ENCODE measurements around the gene RSL24D1.

DNA sequence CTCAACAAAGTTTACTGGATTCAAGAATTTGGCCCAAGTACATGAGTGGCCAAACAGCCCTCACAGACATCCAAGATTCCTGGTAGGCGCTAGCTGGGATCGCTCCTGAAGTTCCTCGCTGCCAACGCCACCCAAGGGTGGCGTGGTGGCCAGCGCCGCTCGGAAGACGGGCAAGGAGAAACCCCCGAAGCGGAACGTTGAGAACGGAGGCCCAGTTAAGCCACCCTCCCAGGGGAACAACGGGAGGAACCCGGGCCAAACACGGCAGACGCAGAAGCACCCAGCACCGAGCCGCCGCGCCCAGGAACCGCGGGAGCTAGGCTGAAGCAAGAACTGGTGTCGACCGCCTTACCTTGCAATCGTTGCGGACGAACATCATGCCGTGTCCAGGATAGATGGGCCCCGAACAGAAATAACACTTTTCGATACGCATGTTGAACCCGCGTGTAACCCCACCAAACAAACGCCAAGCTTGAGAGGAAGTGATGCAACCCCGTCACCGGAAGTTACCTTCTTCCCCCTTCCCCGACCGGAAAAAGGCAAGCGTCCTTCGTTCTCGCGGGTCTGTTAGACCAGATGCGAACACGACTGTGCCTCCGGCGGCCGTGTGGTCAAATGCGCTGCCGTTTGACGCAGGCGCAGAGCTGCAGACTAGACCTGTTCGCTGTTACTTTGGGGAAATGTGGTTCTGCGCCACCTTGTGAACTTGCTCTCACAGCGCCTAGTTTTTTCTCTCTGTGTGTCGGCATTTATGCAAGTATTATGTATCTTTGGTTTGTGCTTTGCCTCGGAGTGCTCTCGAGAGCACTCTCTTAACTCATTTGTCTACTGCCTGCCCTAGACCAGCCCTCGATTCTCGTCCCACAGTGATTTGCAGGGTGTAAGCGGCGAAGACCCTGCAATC, at the start of gene RSL24D1:
- TF ChIP-seq, protein P1, sequence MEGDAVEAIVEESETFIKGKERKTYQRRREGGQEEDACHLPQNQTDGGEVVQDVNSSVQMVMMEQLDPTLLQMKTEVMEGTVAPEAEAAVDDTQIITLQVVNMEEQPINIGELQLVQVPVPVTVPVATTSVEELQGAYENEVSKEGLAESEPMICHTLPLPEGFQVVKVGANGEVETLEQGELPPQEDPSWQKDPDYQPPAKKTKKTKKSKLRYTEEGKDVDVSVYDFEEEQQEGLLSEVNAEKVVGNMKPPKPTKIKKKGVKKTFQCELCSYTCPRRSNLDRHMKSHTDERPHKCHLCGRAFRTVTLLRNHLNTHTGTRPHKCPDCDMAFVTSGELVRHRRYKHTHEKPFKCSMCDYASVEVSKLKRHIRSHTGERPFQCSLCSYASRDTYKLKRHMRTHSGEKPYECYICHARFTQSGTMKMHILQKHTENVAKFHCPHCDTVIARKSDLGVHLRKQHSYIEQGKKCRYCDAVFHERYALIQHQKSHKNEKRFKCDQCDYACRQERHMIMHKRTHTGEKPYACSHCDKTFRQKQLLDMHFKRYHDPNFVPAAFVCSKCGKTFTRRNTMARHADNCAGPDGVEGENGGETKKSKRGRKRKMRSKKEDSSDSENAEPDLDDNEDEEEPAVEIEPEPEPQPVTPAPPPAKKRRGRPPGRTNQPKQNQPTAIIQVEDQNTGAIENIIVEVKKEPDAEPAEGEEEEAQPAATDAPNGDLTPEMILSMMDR (IDR thresholded peaks at IDR 0.05; ENCODE audit: low read depth, low read length, poor library complexity, severe bottlenecking): peak; percentile 60
- TF ChIP-seq EZH2phosphoT487 (IDR thresholded peaks at IDR 0.05; ENCODE audit: borderline replicate concordance, low read length): no peak
